ENCODE results near the gene CRACR2B. TPM values are rescaled to one million over a fixed set of nuclear protein-coding genes. Genes with fewer than 3 reads are reported as not detected.

The CRACR2B gene
- total and polyA plus RNA-seq, 10 donors = 6.1 to 34.1 (median 14.5) TPM

DNA sequence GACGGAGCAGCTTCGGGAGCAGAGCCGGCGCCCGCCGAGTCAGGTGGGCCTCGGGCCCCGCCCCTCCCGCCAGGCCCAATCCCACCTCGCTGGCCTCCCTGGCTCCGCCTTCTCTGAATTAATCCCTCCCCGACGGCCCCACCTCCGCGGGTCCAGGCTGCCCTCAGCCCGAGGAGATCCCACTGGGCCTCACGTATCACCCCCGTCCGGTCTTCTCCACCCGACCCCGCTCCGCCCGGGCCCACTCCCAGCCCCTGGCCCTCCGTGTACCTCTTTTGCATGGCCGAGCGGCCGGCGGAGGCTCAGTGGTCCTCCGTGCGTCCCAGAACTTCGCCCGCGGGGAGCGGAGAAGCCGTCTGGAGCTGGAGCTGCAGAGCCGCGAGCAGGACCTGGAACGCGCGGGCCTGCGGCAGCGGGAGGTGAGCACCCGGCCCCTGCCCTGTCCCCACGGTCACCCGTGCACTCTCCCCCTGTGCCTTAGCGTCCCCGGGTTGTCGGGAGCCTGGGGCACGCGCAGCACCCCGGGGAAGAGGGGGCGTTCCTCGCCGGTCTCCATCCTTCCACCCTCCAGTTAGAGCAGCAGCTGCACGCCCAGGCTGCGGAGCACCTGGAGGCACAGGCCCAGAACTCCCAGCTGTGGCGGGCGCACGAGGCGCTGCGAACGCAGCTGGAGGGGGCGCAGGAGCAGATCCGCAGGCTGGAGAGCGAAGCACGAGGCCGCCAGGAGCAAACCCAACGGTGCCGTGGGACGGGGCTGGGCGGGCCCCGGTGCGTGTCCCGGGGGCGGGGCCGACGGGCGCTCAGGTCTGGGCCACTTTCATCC is 2.8 kb downstream of the CRACR2B start:
- Histone ChIP-seq H3K4me1 (peaks cover 59 to 97% (median 92%) of the 10 kb centered on the region in 6 donors), H3K36me3 (peaks cover 0 to 5% (median 0%) of the 10 kb centered on the region in 6 donors), H3K9me3 (no peaks in the 10 kb centered on the region), H3K27ac (peak overlapping the region in 5 of 8 donors; percentile 77 to 88 (median 86)), H3K27me3 (replicated peaks in 1 of 7) (peaks cover 0 to 88% (median 22%) of the 10 kb centered on the region in 7 donors), H3K4me3 (peak overlapping the region; percentile 29 to 74 (median 43))
- intact Hi-C loops (cut with DNase I; ENCODE audit: low total_unique reads) = no loop called here
- TF ChIP-seq POLR2AphosphoS5 (IDR thresholded peaks at IDR 0.05) (peak; percentile 8 to 46 (median 36)), POLR2A (IDR thresholded peaks at IDR 0.05) (no peak)
- 1 to 8% (median 3%) methylated on average over 39 to 78 of the region's 78 CpGs for WGBS, 5 donors
- peak; percentile 93 for DNase-seq

DNA sequence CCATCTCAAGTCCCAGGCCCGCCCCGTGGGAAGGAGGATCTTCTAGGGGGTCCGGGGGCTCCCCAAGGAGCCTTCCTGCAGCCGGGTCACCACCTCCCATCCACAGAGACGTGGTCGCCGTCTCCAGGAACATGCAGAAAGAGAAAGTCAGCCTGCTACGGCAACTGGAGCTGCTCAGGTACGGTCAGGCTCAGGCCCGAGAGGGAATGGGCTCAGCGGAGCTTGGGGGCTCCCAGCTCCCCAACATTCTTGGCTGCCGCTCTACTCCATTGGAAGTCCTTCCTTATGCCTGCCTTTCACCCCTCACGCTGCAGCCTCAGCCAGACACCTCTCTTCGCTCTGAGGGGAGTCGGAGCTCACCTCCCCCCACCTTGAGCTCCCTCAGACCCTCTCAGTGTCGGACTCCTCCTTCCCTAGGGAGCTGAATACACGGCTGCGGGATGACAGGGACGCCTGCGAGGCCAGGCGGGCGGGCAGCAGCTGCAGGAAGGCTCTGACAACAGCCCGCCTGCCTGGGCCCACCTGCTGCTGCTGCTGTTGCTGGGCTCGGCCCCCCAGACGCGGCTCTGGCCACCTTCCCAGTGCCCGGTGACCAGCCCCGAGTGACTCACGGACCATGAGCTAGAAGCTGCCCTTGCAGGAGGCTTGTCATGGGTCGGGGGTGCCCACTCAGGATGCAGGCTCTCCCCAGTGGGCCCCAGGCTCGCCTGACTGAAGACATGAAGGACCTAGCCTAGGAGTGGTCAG is 3.6 kb downstream of the CRACR2B start:
- H3K36me3 ChIP-seq = peaks cover 0 to 6% (median 0%) of the 10 kb centered on the region in 6 donors
- no peaks in the 10 kb centered on the region for H3K9me3 ChIP-seq
- DNase-seq = no peak
- no peak for TF ChIP-seq POLR2A (IDR thresholded peaks at IDR 0.05)
- TF ChIP-seq, protein P1, sequence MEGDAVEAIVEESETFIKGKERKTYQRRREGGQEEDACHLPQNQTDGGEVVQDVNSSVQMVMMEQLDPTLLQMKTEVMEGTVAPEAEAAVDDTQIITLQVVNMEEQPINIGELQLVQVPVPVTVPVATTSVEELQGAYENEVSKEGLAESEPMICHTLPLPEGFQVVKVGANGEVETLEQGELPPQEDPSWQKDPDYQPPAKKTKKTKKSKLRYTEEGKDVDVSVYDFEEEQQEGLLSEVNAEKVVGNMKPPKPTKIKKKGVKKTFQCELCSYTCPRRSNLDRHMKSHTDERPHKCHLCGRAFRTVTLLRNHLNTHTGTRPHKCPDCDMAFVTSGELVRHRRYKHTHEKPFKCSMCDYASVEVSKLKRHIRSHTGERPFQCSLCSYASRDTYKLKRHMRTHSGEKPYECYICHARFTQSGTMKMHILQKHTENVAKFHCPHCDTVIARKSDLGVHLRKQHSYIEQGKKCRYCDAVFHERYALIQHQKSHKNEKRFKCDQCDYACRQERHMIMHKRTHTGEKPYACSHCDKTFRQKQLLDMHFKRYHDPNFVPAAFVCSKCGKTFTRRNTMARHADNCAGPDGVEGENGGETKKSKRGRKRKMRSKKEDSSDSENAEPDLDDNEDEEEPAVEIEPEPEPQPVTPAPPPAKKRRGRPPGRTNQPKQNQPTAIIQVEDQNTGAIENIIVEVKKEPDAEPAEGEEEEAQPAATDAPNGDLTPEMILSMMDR (IDR thresholded peaks at IDR 0.05 in 8 of 11, conservative IDR thresholded peaks at IDR 0.05 in 3 of 11) = no peak
- H3K4me3 ChIP-seq = peak overlapping the region in 7 of 8 donors; percentile 29 to 74 (median 43)
- WGBS, 5 donors = 65 to 79% (median 72%) methylated on average over 24 to 31 of the region's 31 CpGs
- peaks cover 0 to 88% (median 22%) of the 10 kb centered on the region in 7 donors for H3K27me3 ChIP-seq (replicated peaks in 1 of 7)
- H3K4me1 ChIP-seq = peaks cover 57 to 96% (median 90%) of the 10 kb centered on the region in 6 donors
- H3K27ac ChIP-seq = no peak overlapping the region
- intact Hi-C loops (cut with DNase I; ENCODE audit: low total_unique reads) = no loop called here

DNA sequence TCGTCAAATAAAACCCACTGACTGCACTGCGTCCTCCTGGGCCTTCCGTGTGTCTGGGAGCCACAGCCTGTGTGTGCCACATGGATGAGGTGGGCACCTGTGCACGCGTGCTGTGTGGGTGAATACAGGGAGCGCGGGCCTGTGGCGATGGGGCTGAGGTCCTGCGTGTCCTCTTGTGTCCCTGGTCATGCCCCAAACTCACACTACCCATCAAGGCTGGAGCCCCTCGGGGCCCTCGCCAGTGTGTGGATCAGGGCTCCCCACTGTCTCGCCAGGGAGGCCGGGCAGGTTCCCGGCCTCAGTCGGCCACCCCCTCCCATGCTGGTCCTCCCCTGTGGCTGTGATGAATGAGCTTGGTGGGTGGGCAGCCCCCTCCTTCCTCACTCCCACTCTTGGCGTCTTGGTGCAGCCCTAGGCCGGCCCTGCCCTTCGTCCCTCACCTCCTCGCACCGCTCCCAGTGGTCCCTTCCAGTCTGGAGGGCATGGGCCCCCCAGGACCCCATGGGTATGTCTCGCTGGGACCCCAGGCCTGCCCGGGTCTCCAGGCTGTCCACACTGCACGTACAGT is 4.3 kb downstream of the CRACR2B start:
- H3K27ac ChIP-seq = peak overlapping the region in 5 of 8 donors; percentile 78 to 87 (median 81)
- H3K4me1 ChIP-seq = peaks cover 52 to 96% (median 84%) of the 10 kb centered on the region in 6 donors
- intact Hi-C loops (cut with DNase I; ENCODE audit: low total_unique reads) = no loop called here
- TF ChIP-seq, protein P1 (IDR thresholded peaks at IDR 0.05 in 8 of 11, conservative IDR thresholded peaks at IDR 0.05 in 3 of 11) = no peak
- TF ChIP-seq POLR2AphosphoS5 (IDR thresholded peaks at IDR 0.05) = no peak
- no peak for TF ChIP-seq POLR2A (IDR thresholded peaks at IDR 0.05)
- no peaks in the 10 kb centered on the region for H3K9me3 ChIP-seq
- peaks cover 0 to 84% (median 22%) of the 10 kb centered on the region in 7 donors for H3K27me3 ChIP-seq (replicated peaks in 1 of 7)
- 77 to 85% (median 78%) methylated on average over 7 to 23 of the region's 23 CpGs for WGBS, 5 donors
- DNase-seq = no peak
- peak overlapping the region in 6 of 8 donors; percentile 36 to 83 (median 63) for H3K4me3 ChIP-seq
- peaks cover 0 to 13% (median 6%) of the 10 kb centered on the region in 6 donors for H3K36me3 ChIP-seq

DNA sequence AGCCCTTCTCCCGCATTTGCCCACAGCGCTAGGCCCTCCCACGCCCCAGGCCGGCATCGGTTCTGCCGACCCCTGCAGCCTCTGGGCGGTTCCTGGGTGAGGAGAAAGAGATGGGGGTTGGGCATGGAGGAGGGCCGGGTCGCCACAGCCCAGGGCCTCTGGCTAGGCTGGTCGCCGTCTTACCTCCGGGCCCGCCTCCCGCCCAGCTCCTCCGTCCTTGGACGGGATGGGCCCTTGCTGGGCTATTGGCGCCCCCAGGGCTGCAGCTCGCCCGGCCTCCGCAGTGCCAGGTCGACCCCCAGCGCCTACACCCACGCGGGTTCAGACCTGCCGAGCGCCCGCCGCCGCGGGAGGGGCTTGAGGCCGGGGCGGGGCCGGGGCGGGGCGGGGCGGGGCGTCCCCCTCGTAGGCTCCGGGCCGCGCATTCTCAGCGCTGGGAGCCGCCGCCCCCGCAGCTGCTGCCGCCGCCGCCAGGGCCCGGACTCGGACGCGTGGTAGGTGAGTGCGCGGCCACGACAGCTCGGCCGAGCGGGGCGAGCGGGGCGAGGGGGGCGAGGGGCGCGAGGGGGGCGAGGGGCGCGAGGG is 4.9 kb downstream of the CRACR2B start, which contains the start of gene CD151:
CD151 (plus strand) TSS at position 424 of the 585 bp plus-strand sequence. CDS start 3,118 bp downstream, outside the sequence.
- DNase-seq = peak; percentile 89
- peak within 1 kb of the TSS; percentile 55 to 83 (median 60) for H3K4me3 ChIP-seq
- peaks cover 50 to 96% (median 82%) of the 10 kb centered on the region in 6 donors for H3K4me1 ChIP-seq
- intact Hi-C loops (cut with DNase I; ENCODE audit: low total_unique reads) = no loop called here
- TF ChIP-seq, protein P1 (IDR thresholded peaks at IDR 0.05 in 8 of 11, conservative IDR thresholded peaks at IDR 0.05 in 3 of 11) = peak in 3 of 11 experiments; percentile 26 to 37 (median 37)
- TF ChIP-seq POLR2AphosphoS5 (IDR thresholded peaks at IDR 0.05) (peak; percentile 4 to 51 (median 20)), POLR2A (IDR thresholded peaks at IDR 0.05) (no peak)
- peak within 1 kb of the TSS; percentile 6 to 87 (median 78) for H3K27ac ChIP-seq
- 2 to 6% (median 4%) methylated on average over 14 to 64 of the region's 67 CpGs for WGBS, 5 donors
- peaks cover 0 to 19% (median 11%) of the 10 kb centered on the region in 6 donors for H3K36me3 ChIP-seq
- no peaks in the 10 kb centered on the region for H3K9me3 ChIP-seq
- peaks cover 0 to 79% (median 22%) of the 10 kb centered on the region in 7 donors for H3K27me3 ChIP-seq (replicated peaks in 1 of 7)

Data from spleen (tissue), 11 donors.